GM06990 (cell line): ENCODE measurements around the gene ZDHHC14.

Source experiments
- DNase-seq: peaks from one replicate; pipeline ENCODE4 v3.0.0-alpha.2; 2011; ENCODE audit not compliant: insufficient read length; ENCODE audit errors: extremely low read depth
- H3K27me3 ChIP-seq: replicated peaks from 2 replicates; pipeline ENCODE4 v1.6.0; 2011; ENCODE audit warnings: low read length; ENCODE audit not compliant: control insufficient read depth, insufficient read depth
- H3K36me3 ChIP-seq: 2 replicates; pipeline ENCODE4 v1.5.1; 2011; ENCODE audit warnings: low read length; ENCODE audit not compliant: control insufficient read depth, insufficient read depth
- H3K4me3 ChIP-seq: replicated peaks from 2 replicates; pipeline ENCODE4 v1.5.1; 2011; ENCODE audit warnings: low read depth, mild to moderate bottlenecking, control low read depth, low read length
- TF ChIP-seq, protein P1 (sequence below): IDR thresholded peaks from 2 replicates; pipeline ENCODE4 v1.5.1; 2011; ENCODE audit warnings: low read length, control low read depth, mild to moderate bottlenecking, inconsistent platforms; ENCODE audit not compliant: insufficient read depth, poor library complexity, severe bottlenecking

ZDHHC14 gene

DNA sequence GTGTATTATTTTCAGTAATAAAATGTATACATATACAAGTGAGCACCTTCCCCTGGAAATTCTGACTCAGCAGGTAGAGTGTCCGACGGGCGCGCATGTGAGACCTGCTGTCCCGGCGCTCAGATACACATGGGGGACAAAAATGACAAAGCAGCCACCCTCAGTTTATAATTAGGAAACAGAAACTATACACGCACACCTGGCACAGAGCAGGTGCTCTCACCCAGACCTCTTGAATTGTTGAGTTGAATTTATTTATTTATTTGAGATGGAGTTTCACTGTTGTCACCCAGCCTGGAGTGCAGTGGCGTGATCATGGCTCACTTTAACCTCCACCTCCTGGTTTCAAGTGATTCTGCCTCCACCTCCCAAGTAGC is 180.4 kb downstream of the ZDHHC14 start:
- Histone ChIP-seq H3K27me3 (no peaks in the 10 kb centered on the region), H3K4me3 (no peak overlapping the region), H3K36me3 (no peaks in the 10 kb centered on the region)
- peak; percentile 67 for DNase-seq
- TF ChIP-seq, protein P1, sequence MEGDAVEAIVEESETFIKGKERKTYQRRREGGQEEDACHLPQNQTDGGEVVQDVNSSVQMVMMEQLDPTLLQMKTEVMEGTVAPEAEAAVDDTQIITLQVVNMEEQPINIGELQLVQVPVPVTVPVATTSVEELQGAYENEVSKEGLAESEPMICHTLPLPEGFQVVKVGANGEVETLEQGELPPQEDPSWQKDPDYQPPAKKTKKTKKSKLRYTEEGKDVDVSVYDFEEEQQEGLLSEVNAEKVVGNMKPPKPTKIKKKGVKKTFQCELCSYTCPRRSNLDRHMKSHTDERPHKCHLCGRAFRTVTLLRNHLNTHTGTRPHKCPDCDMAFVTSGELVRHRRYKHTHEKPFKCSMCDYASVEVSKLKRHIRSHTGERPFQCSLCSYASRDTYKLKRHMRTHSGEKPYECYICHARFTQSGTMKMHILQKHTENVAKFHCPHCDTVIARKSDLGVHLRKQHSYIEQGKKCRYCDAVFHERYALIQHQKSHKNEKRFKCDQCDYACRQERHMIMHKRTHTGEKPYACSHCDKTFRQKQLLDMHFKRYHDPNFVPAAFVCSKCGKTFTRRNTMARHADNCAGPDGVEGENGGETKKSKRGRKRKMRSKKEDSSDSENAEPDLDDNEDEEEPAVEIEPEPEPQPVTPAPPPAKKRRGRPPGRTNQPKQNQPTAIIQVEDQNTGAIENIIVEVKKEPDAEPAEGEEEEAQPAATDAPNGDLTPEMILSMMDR, result no peak

GRCh38 chr6:157561929-157562810 is 181.2 kb downstream of the ZDHHC14 start:
- TF ChIP-seq, protein P1, result no peak
- peak; percentile 88 for DNase-seq
- Histone ChIP-seq H3K27me3 (no peaks in the 10 kb centered on the region), H3K4me3 (no peak overlapping the region), H3K36me3 (no peaks in the 10 kb centered on the region)

GRCh38 chr6:157562997-157563396 is 182.0 kb downstream of the ZDHHC14 start:
- peak; percentile 26 for DNase-seq
- TF ChIP-seq, protein P1, result no peak
- Histone ChIP-seq H3K27me3 (no peaks in the 10 kb centered on the region), H3K4me3 (no peak overlapping the region), H3K36me3 (no peaks in the 10 kb centered on the region)

- H3K27me3 ChIP-seq, result no peaks in the 10 kb centered on the region
- peak; percentile 65 for DNase-seq
- no peaks in the 10 kb centered on the region for H3K36me3 ChIP-seq
- TF ChIP-seq, protein P1, result peak; percentile 24
- no peak overlapping the region for H3K4me3 ChIP-seq
These were observed 182.8 kb downstream of the ZDHHC14 start for GRCh38 chr6:157563611-157564284.

GRCh38 chr6:157568702-157569101 is 187.7 kb downstream of the ZDHHC14 start:
- H3K4me3 ChIP-seq, result no peak overlapping the region
- TF ChIP-seq, protein P1, result no peak
- no peaks in the 10 kb centered on the region for H3K27me3 ChIP-seq
- DNase-seq, result no peak
- no peaks in the 10 kb centered on the region for H3K36me3 ChIP-seq
